ENCODE results near the gene MED14.
"Not testable (repeated sequence)": the region's sequence is repeated elsewhere in the genome, so short reads cannot be mapped to it uniquely, and the experiment has no call there.

MED14 gene
- 26.8 to 93.7 (median 56.5) reads per million in 9 experiments for total RNA-seq

DNA sequence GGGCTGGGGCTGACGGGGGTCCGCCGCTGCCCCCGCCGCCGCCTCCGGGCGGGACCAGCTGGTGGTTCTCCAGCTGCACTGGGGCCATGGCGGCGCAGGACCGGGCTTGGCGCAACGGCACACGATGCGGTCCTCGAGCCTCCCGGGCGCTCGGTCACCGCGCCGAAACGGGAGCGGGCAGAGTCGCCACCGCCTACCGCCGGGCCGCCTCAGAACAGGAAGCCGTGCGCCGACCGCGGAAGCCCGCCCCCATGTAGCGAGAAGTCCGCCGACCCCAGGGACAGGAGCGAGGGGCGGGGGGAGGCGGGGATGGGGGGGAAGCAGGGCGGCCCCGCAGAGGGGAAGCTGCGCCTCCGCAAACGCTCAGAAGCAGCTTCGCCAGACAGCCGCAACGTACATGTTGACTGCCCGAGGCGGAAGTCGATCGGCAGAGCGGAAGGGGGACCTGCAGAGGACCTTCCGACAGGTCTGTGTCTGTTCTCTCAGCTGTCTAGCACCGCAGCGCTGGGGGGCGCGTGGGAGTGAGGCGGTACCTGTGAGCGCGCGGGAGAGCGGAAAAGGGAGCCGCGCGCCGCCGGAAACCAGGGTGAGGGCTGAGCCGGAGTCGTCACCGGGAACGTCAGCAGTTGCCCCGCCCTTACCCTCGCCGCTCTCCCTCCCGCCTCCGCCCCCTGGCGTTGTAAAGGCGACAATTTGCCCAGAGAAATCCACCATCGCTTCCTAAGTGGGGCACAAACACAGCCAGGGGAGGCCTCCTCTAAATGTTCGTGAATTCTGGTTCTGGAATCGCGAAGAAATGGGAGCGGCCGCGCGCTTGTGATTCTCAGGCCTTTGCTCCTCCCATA lies at the start of gene MED14:
TSS of gene MED14 (minus strand) at position 218 of the 845 bp plus-strand sequence. CDS start at position 88, 130 bp downstream.
- no peaks in the 10 kb centered on the region for H3K9me3 Mint-ChIP-seq
- H3K36me3 Mint-ChIP-seq (ENCODE audit: insufficient read depth), result no peaks in the 10 kb centered on the region
- H3K4me1 Mint-ChIP-seq (ENCODE audit: low read depth in 2 of 2), result peaks cover 20 to 22% of the 10 kb centered on the region in 2 donors
- H3K27ac Mint-ChIP-seq, result peak within 1 kb of the TSS; percentile 96 to 98
- H3K27me3 Mint-ChIP-seq, result no peaks in the 10 kb centered on the region
- DNase-seq (peak; percentile 85 to 86 (median 85)), ATAC-seq (replicated peaks) (peak; percentile 88)
- peak within 1 kb of the TSS; percentile 86 to 92 for H3K4me3 Mint-ChIP-seq

DNA sequence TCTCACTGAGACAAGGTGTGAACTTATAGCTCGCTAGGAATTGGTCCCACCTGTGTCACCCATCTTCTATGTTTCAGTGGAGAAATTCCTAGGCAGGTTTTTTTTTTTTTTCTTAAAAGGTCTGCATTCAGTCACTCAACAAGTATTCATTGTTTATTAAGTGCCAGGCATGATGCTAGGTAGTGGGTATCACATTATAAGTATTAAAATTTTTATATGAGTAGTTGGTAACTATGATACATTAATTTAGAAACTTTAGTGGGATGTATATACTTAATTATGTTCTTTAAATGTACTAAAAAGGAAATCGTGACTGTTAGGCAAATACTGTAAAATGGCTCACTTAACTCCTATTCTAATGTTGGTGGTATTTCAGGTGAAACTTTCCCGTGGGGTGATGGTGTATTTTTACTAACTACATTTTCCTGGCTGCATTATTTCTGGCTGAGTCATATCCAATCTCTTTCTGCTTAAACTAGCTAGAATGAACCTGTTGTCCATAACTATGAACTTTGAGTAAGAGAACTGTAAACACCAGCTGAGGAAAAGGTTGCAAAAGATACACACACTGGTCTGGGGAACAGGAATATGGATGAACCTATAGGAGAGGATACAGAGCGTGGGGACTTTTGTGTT lies 49.3 kb upstream of the MED14 start:
- H3K9me3 Mint-ChIP-seq, result no peaks in the 10 kb centered on the region
- DNase-seq, result no peak
- H3K36me3 Mint-ChIP-seq (ENCODE audit: insufficient read depth), result no peaks in the 10 kb centered on the region
- no peak overlapping the region for H3K4me3 Mint-ChIP-seq
- no peak overlapping the region for H3K27ac Mint-ChIP-seq
- no peaks in the 10 kb centered on the region for H3K4me1 Mint-ChIP-seq (ENCODE audit: low read depth in 2 of 2)
- ATAC-seq (replicated peaks), result no peak
- no peaks in the 10 kb centered on the region for H3K27me3 Mint-ChIP-seq

DNA sequence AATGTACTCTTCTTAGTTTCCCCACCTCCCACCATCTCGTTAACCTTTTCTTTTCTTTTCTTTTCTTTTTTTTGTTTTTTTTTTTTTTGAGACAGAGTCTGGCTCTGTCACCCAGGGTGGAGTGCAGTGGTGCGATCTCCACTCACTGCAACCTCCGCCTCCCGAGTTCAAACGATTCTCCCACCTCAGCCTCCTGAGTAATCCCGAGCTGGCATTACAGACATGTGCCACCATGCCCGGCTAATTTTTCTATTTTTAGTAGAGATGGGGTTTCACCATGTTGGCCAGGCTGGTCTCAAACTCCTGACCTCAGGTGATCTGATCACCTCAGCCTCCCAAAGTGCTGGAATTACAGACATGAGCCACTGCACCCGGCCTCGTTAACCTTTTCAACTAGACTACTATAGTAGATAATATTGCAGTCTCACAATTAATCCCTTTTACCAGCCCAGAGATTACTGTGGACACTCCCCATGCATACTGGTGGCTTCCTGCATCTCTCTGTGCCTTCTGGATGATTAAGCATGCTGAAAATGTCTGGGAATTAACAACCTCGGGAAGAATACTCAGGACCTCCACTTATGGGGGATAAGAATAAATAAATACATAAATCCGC lies 47.4 kb upstream of the MED14 start:
- H3K36me3 Mint-ChIP-seq (ENCODE audit: insufficient read depth); DNase-seq; ATAC-seq (replicated peaks); H3K4me3 Mint-ChIP-seq; H3K9me3 Mint-ChIP-seq; H3K27ac Mint-ChIP-seq; H3K27me3 Mint-ChIP-seq; H3K4me1 Mint-ChIP-seq (ENCODE audit: low read depth in 2 of 2): not testable (repeated sequence)

DNA sequence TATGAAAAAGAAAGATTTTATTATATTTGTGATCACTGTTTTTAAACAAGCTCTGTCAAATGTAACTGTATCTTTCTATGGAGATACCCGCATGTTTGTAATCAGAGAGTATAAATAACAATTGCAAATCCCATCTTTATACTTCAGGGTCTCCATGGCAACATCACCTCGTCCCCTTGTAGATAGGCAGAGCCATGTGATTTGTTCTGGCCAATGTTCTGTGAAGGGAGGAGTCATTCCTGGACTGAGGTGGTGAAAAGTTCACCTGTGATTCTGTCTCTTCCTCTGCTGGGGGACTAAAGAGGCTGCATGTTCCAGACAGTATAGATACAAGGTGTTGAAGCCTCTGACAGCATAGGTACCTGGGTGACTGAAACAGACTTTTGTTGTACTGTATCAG lies 45.6 kb upstream of the MED14 start:
- H3K4me1 Mint-ChIP-seq (ENCODE audit: low read depth in 2 of 2), result no peaks in the 10 kb centered on the region
- DNase-seq, result no peak
- H3K36me3 Mint-ChIP-seq (ENCODE audit: insufficient read depth), result no peaks in the 10 kb centered on the region
- H3K9me3 Mint-ChIP-seq, result no peaks in the 10 kb centered on the region
- ATAC-seq (replicated peaks), result no peak
- H3K27me3 Mint-ChIP-seq, result no peaks in the 10 kb centered on the region
- no peak overlapping the region for H3K27ac Mint-ChIP-seq
- H3K4me3 Mint-ChIP-seq, result no peak overlapping the region

DNA sequence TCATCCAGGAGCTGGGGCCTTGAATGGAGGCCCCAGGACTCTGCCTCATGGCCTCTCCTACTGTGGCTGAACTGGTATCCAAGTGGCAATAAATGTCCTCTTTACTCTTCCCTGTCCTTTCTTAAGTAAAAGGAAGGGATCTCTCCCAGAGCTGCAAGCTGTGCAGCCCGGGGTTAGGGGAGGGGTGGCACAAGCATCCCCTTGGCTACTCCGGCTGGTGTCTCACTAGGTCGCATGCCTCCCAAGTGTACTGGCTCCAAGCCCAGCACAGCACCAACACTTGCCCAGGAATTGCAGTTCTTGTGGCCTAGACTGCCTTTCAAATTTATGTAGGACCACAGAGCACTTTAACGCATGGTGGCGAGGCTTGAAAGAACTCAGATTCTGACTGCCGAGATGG lies 44.7 kb upstream of the MED14 start:
- no peak overlapping the region for H3K27ac Mint-ChIP-seq
- ATAC-seq (replicated peaks) (no peak), DNase-seq (no peak)
- H3K27me3 Mint-ChIP-seq, result no peaks in the 10 kb centered on the region
- no peaks in the 10 kb centered on the region for H3K9me3 Mint-ChIP-seq
- no peaks in the 10 kb centered on the region for H3K4me1 Mint-ChIP-seq (ENCODE audit: low read depth in 2 of 2)
- H3K36me3 Mint-ChIP-seq (ENCODE audit: insufficient read depth), result no peaks in the 10 kb centered on the region
- H3K4me3 Mint-ChIP-seq, result no peak overlapping the region

DNA sequence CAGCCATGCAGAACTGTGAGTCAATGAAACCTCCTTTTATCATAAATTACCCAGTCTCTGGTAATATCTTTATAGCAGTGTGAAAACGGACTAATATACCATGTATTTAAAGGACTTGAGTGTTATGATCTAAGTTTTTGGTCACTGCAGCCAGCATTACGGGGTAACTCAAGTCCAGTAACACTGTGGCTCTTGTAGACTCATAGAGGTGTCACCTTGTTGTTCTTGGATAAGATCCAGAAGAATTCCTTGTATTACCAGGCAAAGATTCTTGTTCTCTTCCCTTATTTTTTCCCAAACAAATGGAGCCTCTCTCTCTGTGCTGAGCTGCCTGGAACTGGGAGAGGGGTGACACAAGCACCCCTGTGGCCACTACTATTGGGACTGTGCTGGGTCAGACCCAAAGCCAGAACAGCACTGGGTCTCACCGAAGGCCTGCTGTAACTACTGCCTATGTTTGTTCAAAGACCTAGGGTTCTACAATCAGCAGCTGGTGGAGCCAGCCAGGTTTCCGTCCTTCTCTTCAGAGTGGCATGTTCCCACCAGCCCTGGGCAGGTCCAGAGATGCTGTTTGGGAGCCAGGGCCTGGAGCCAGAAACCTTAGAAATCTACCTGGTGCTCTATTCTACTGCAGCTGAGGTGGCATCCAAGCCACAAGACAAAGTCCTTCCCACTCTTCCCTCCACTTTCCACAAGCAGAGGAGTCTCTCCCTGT lies 43.7 kb upstream of the MED14 start:
- no peak for ATAC-seq (replicated peaks)

DNA sequence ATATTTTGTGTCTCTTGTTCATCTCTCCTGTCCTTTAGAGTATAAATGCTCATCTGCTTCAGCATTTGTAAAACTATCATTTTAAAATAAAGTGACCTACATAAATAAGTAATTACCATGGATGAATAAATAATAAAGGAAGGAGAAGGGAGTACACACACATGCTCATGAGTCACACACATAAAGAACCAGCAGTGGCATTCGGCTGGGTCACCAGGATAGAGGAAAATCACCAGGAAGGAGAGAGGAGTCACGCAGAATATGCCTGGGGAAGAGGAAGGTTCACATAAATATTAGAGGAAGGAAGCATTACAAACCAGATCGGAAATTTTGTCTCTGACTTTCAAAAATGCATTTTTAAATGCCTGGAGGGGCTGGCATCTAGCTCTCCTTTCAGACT lies 38.5 kb upstream of the MED14 start:
- Mint-ChIP-seq H3K4me3 (no peak overlapping the region), H3K27me3 (no peaks in the 10 kb centered on the region), H3K9me3 (no peaks in the 10 kb centered on the region), H3K4me1 (ENCODE audit: low read depth in 2 of 2) (no peaks in the 10 kb centered on the region), H3K27ac (no peak overlapping the region), H3K36me3 (ENCODE audit: insufficient read depth) (no peaks in the 10 kb centered on the region)
- DNase-seq (no peak), ATAC-seq (replicated peaks) (no peak)

More for the DNA sequence above, 43.7 kb upstream of the MED14 start:
- no peak for DNase-seq
- H3K27ac Mint-ChIP-seq, result no peak overlapping the region
- no peaks in the 10 kb centered on the region for H3K4me1 Mint-ChIP-seq (ENCODE audit: low read depth in 2 of 2)
- no peaks in the 10 kb centered on the region for H3K27me3 Mint-ChIP-seq
- H3K36me3 Mint-ChIP-seq (ENCODE audit: insufficient read depth), result no peaks in the 10 kb centered on the region
- H3K9me3 Mint-ChIP-seq, result no peaks in the 10 kb centered on the region
- no peak overlapping the region for H3K4me3 Mint-ChIP-seq

DNA sequence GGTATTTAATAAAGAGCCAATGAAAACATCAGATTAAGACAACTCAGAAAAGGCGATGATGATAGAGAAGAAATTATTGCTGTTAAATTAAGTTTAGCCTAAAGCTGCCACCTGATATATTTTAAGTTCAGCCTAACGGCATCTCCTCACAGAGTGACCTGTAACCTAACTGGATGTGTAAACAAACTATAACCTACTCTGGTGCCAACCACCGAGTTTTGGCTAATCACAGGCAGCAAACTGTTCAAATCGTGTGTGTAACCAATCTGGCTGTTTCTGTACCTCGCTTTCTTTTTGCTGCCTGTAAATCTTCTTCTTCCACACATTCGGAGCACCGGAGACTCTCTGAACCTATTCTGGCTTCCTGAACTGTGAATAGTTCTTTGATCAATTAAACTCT lies 37.8 kb upstream of the MED14 start:
- no peaks in the 10 kb centered on the region for H3K36me3 Mint-ChIP-seq (ENCODE audit: insufficient read depth)
- H3K4me3 Mint-ChIP-seq, result no peak overlapping the region
- DNase-seq (no peak), ATAC-seq (replicated peaks) (no peak)
- no peaks in the 10 kb centered on the region for H3K9me3 Mint-ChIP-seq
- no peak overlapping the region for H3K27ac Mint-ChIP-seq
- H3K27me3 Mint-ChIP-seq, result no peaks in the 10 kb centered on the region
- H3K4me1 Mint-ChIP-seq (ENCODE audit: low read depth in 2 of 2), result no peaks in the 10 kb centered on the region

DNA sequence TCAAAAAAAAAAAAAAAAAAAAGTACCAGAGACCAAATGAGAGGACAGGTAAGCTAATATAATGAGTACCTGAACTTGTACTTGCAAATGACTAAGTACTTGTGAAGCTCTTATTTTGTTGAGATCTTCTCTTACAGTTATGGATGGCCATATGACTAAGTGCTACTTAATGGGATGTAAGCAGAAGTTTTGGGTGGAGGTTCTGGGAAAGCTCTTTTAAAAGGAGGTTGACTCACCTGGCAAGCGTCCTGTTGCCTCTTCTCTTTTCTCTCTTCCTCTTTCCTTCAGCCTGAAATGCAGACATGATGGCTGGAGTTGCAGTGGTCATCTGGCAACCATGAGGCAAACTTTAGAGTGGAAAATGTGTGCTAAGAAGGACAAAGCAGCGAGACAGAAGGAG lies 36.9 kb upstream of the MED14 start:
- ATAC-seq (replicated peaks) (no peak), DNase-seq (no peak)
- Mint-ChIP-seq H3K4me3 (no peak overlapping the region), H3K9me3 (no peaks in the 10 kb centered on the region), H3K4me1 (ENCODE audit: low read depth in 2 of 2) (no peaks in the 10 kb centered on the region), H3K36me3 (ENCODE audit: insufficient read depth) (no peaks in the 10 kb centered on the region), H3K27ac (no peak overlapping the region), H3K27me3 (no peaks in the 10 kb centered on the region)

DNA sequence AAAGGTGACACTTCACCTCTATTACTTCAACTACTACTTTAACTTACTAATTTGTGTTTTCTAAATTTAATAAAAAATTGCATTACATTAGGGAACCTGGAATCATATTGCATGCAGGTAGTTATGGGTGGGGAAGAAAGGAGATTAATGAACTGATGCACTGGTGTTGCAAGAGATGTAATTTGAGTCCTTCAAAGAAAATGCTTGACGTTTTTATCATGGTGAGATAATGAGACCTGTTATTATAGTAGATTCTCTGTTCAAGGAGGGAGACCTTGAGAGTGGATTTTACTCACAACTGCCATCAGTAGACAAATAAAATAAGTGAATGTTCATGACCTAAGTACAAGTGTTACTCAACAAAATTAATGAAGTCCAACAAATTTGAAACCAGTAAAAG lies 26.4 kb upstream of the MED14 start:
- Mint-ChIP-seq H3K9me3 (no peaks in the 10 kb centered on the region), H3K27ac (no peak overlapping the region), H3K4me1 (ENCODE audit: low read depth in 2 of 2) (peaks cover 0 to 6% of the 10 kb centered on the region in 2 donors), H3K4me3 (no peak overlapping the region), H3K36me3 (ENCODE audit: insufficient read depth) (no peaks in the 10 kb centered on the region), H3K27me3 (no peaks in the 10 kb centered on the region)
- DNase-seq, result no peak
- no peak for ATAC-seq (replicated peaks)

DNA sequence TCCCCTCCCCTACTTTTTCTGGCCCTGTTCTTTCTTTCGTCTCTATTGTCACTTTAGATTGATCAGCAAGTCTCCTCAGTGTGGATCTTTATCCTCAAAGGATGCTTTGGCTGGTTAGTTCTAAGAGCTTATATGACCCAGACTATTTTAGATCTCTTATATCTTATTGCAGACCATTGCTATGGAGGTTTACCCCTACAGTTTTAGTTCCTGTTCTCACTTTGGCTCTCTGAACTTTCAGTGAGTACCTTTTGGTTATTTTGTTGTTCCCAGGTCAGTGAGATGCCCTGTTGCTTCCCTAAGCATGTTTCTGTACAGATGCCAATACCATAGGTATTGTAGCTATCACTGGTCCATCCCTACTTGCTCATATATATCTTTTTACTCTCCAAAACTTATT lies 24.0 kb upstream of the MED14 start:
- Mint-ChIP-seq H3K27ac (no peak overlapping the region), H3K36me3 (ENCODE audit: insufficient read depth) (no peaks in the 10 kb centered on the region), H3K27me3 (no peaks in the 10 kb centered on the region), H3K9me3 (no peaks in the 10 kb centered on the region), H3K4me3 (no peak overlapping the region), H3K4me1 (ENCODE audit: low read depth in 2 of 2) (peaks cover 0 to 6% of the 10 kb centered on the region in 2 donors)
- no peak for ATAC-seq (replicated peaks)
- no peak for DNase-seq

DNA sequence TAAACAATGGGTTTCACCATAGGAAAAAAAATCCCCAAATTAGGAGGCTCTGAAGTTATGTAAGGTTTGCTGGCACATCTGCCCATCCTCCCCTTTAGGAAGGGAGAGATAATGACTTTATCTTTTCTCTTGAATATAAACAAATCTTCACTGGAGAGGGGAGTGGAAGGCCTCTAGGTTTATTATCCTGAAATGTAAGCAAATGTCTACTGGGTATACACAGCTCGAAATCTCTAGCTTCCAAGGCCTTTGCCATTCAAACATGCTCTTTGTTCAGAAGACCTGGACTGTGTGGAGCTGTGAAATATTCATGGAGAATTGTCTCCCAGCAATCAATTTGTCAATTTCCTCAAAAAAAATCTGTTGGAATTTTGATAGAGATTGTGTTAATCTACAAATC lies 21.7 kb upstream of the MED14 start:
- DNase-seq, result no peak
- Mint-ChIP-seq H3K27me3 (no peaks in the 10 kb centered on the region), H3K4me3 (no peak overlapping the region), H3K9me3 (no peaks in the 10 kb centered on the region), H3K4me1 (ENCODE audit: low read depth in 2 of 2) (peaks cover 0 to 6% of the 10 kb centered on the region in 2 donors), H3K36me3 (ENCODE audit: insufficient read depth) (no peaks in the 10 kb centered on the region), H3K27ac (no peak overlapping the region)
- ATAC-seq (replicated peaks), result no peak

Measured in effector memory CD8-positive, alpha-beta T cell (primary cell).